Kidney (tissue), 14 donors: ENCODE measurements around the gene POLDIP3. TPM values are rescaled to one million over a fixed set of nuclear protein-coding genes. Genes with fewer than 3 reads are reported as not detected.

Experiments
- DNase-seq, 5 donors: peaks; one replicate each; pipeline ENCODE4 v3.0.0-alpha.2; 2013 to 2020
- FAIRE-seq: peaks from 2 replicates; lab custom pipeline; 2012; peaks lifted over from hg19 to GRCh38; lab: Jason Lieb, UNC
- H3K27ac ChIP-seq, 2 donors: one replicate each; pipeline ENCODE4 v1.7.0; 2013; ENCODE audit warnings: low read depth in 2 of 2, low read length in 2 of 2, inconsistent platforms in 1 of 2
- H3K27me3 ChIP-seq: one replicate; pipeline ENCODE4 v1.7.1; 2013; ENCODE audit warnings: low read length, inconsistent platforms; ENCODE audit not compliant: control insufficient read depth, insufficient read depth
- H3K36me3 ChIP-seq, 3 donors: one replicate each; pipeline versions ENCODE4 v1.7.0 to v1.7.1; 2013; ENCODE audit warnings: low read length in 3 of 3, control low read depth in 1 of 3, inconsistent platforms in 1 of 3; ENCODE audit not compliant: insufficient read depth in 3 of 3, control insufficient read depth in 2 of 3
- H3K4me1 ChIP-seq, 3 donors: one replicate each; pipeline versions ENCODE4 v1.7.0 to v1.7.1; 2013; ENCODE audit warnings: low read length in 3 of 3, inconsistent platforms in 1 of 3, low read depth in 1 of 3; ENCODE audit not compliant: control insufficient read depth in 2 of 3, insufficient read depth in 2 of 3
- H3K4me3 ChIP-seq, 3 donors: one replicate each; pipeline versions ENCODE4 v1.7.0 to v1.8.1; 2013; ENCODE audit warnings: low read length in 3 of 3, control low read depth in 1 of 3, inconsistent platforms in 1 of 3
- H3K9ac ChIP-seq, 3 donors: one replicate each; pipeline versions ENCODE4 v1.7.0 to v1.7.1; 2013; ENCODE audit warnings: low read length in 3 of 3, control low read depth in 1 of 3, inconsistent platforms in 1 of 3
- H3K9me3 ChIP-seq, 3 donors: one replicate each; pipeline versions ENCODE4 v1.7.0 to v1.7.1; 2013; ENCODE audit warnings: low read length in 3 of 3, control low read depth in 1 of 3, inconsistent platforms in 1 of 3; ENCODE audit not compliant: control insufficient read depth in 2 of 3, insufficient read depth in 1 of 3
- intact Hi-C: fragments of 100-400 bp; cut with DNase I; formaldehyde crosslinking; loops from one replicate; pipeline ENCODE4 v1.11.1; 2022
- polyA plus RNA-seq: library from polyadenylated mRNA; stranded (reverse); fragments of 350-450 nt; fragmentation: Illumina TruSeq; extraction: RNeasy Lipid Tissue Mini Kit (QIAGEN cat#74804); gene quantifications from one replicate; pipeline ENCODE4 v1.2.3, GENCODE V29; 2014; ENCODE audit warnings: low read depth, low replicate concordance; ENCODE audit not compliant: insufficient read depth
- total RNA-seq: library from RNA; stranded (reverse); fragmentation: NEBNext Ultra II Directional; extraction: Animal tissue kit (Norgen Biotek cat#: 25700); gene quantifications from one replicate; pipeline ENCODE4 v1.2.1, GENCODE V29; 2021
- TF ChIP-seq, protein P1 (sequence below): IDR thresholded peaks from 3 replicates; pipeline ENCODE4 v1.5.1; 2012; ENCODE audit warnings: mild to moderate bottlenecking, moderate library complexity, borderline replicate concordance; ENCODE audit not compliant: insufficient read depth; ENCODE audit errors: extremely low read depth
- donor health status: control.
- donor health status: control.
- donor health status: control.
- donor health status: control.
- donor health status: control.
- donor health status: DM: yes; HTN: yes; CAD: no.
- donor health status: Normal renal cell carcinoma (clear cell type).

The POLDIP3 gene
- total and polyA plus RNA-seq, 2 donors from 2014 or later: 44.1 to 67.9 TPM

DNA sequence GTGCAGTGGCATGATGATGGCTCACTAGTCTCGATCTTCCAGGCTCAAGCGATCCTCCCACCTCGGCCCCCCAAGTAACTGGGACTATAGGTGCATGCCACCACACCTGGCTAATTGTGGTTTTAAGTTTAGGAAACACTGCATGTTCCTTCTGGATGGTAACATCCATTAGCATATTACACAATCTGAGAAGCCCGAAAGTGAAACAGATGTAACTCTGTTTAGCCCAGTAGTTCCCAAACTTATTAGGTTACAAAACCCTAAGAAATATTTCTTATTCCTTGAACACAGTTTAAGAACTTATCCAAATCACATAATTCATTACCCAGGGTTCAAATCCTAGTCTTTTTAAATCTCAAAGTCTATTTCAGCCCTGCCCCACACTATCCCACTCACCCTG lies 28.3 kb downstream of the POLDIP3 start:
- Histone ChIP-seq H3K9me3 (no peaks in the 10 kb centered on the region), H3K9ac (no peak overlapping the region), H3K27ac (no peak overlapping the region), H3K36me3 (peaks cover 12 to 60% (median 35%) of the 10 kb centered on the region in 3 donors), H3K4me3 (no peak overlapping the region), H3K4me1 (no peaks in the 10 kb centered on the region), H3K27me3 (no peaks in the 10 kb centered on the region)
- TF ChIP-seq, protein P1, sequence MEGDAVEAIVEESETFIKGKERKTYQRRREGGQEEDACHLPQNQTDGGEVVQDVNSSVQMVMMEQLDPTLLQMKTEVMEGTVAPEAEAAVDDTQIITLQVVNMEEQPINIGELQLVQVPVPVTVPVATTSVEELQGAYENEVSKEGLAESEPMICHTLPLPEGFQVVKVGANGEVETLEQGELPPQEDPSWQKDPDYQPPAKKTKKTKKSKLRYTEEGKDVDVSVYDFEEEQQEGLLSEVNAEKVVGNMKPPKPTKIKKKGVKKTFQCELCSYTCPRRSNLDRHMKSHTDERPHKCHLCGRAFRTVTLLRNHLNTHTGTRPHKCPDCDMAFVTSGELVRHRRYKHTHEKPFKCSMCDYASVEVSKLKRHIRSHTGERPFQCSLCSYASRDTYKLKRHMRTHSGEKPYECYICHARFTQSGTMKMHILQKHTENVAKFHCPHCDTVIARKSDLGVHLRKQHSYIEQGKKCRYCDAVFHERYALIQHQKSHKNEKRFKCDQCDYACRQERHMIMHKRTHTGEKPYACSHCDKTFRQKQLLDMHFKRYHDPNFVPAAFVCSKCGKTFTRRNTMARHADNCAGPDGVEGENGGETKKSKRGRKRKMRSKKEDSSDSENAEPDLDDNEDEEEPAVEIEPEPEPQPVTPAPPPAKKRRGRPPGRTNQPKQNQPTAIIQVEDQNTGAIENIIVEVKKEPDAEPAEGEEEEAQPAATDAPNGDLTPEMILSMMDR: no peak
- intact Hi-C loops: no loop called here
- FAIRE-seq (no peak), DNase-seq (no peak)

DNA sequence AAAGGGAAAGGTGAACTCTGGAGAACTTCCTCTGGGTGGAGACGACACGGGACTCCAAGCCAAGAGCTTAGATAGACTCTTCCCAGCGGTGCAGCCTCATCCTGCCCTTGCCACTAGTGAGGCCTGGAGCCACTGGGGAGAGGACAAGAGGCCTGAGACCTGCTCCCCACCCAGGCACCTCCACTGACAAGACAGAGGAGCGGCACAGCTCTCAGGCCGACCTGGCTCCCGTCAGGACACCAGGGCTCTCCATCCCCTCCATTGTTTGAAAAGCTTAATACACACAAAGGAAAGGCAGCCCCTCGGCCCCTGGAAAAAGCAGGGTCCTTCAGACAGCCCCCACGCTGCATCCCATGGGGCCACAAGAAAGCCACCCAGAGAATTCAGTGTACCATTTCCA lies 29.6 kb downstream of the POLDIP3 start:
- H3K4me1 ChIP-seq: no peaks in the 10 kb centered on the region
- no peak overlapping the region for H3K27ac ChIP-seq
- no peaks in the 10 kb centered on the region for H3K27me3 ChIP-seq
- TF ChIP-seq, protein P1: no peak
- no peak overlapping the region for H3K9ac ChIP-seq
- H3K36me3 ChIP-seq: peaks cover 11 to 54% (median 33%) of the 10 kb centered on the region in 3 donors
- intact Hi-C loops: no loop called here
- H3K9me3 ChIP-seq: no peaks in the 10 kb centered on the region
- no peak for FAIRE-seq
- H3K4me3 ChIP-seq: no peak overlapping the region
- no peak for DNase-seq

DNA sequence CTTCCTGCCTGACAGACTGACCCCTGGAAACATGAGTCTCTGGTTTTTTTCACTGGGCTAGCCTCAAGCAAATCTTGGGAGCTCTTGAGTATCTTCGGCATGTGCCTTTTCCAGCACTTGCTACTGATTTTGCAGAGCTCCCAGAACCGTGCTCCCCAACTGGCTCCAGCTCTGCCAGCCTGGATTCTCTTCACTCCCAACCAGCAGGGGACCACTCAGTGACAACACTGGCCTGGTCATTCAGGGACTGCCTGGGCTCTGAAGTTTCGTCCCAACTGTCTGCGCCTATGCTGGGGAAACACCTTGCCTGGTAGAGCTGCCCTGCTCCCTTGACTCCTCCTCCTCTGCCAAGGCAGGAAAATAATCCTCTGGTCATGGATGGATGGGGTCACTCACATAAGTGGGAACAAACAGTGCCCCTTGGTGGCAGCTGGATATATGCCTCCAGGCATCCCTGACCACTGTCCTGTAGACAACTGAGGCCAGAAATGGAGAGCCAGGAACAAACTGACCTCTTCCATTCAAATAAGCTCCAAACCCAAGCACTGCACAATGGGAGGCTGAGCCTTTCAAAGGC lies 30.2 kb downstream of the POLDIP3 start:
- TF ChIP-seq, protein P1: no peak
- Histone ChIP-seq H3K9ac (no peak overlapping the region), H3K36me3 (peaks cover 10 to 48% (median 30%) of the 10 kb centered on the region in 3 donors), H3K4me3 (no peak overlapping the region), H3K27me3 (no peaks in the 10 kb centered on the region), H3K4me1 (no peaks in the 10 kb centered on the region), H3K9me3 (no peaks in the 10 kb centered on the region), H3K27ac (no peak overlapping the region)
- FAIRE-seq: no peak
- no peak for DNase-seq
- intact Hi-C loops: no loop called here

DNA sequence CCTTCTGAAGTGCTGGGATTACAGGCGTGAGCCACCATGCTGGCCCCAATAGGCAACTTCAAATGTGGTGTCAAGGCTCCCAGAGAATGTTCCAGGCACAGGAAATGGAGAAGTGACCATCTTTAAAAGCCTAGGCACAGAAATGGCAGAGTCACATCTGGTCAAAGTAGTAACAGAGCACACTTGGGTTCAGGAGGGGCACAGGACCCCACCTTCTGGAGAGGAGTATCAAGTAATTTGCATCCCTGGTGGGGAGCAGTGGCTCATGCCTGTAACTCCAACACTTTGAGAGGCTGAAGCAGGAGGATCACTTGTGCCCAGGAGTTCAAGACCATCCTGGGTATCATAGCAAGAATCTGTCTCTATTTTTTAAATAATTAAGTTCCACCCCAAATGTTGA lies 31.7 kb downstream of the POLDIP3 start:
- H3K4me3 ChIP-seq: no peak overlapping the region
- peaks cover 10 to 48% (median 27%) of the 10 kb centered on the region in 3 donors for H3K36me3 ChIP-seq
- TF ChIP-seq, protein P1: no peak
- H3K27me3 ChIP-seq: no peaks in the 10 kb centered on the region
- FAIRE-seq: no peak
- DNase-seq: no peak
- H3K9ac ChIP-seq: no peak overlapping the region
- H3K27ac ChIP-seq: no peak overlapping the region
- H3K4me1 ChIP-seq: no peaks in the 10 kb centered on the region
- no peaks in the 10 kb centered on the region for H3K9me3 ChIP-seq
- intact Hi-C loops: no loop called here
